GM19238 (cell line): ENCODE results near the gene SLC43A1.

Experiments
- DNase-seq: peaks from one replicate; pipeline ENCODE4 v3.0.0; 2011; ENCODE audit warnings: low spot score; ENCODE audit not compliant: insufficient read length

SLC43A1 gene

GRCh38 chr11:57434640-57435546, 80.6 kb downstream of the SLC43A1 start:
- no peak for DNase-seq
